NOMO-1 (cell line): ENCODE data around the gene PAX3.

ENCODE experiments used
- DNase-seq, 2 experiments: peaks; one replicate each; lab custom pipeline; 2025; ENCODE audit not compliant: unreplicated experiment in 2 of 2; lab: John Stamatoyannopoulos, UW

Gene PAX3

GRCh38 chr2:222311319-222311977 is 12.7 kb upstream of the PAX3 start:
- DNase-seq: no peak

- no peak for DNase-seq
Observed at GRCh38 chr2:222310747-222311318, 12.0 kb upstream of the PAX3 start.

- DNase-seq: no peak
Observed at GRCh38 chr2:222309766-222310165, 11.0 kb upstream of the PAX3 start.

GRCh38 chr2:222309361-222309760 is 10.6 kb upstream of the PAX3 start:
- no peak for DNase-seq

- DNase-seq: no peak
Observed at GRCh38 chr2:222307978-222308730, 9.4 kb upstream of the PAX3 start.

- DNase-seq: no peak
Observed at GRCh38 chr2:222307143-222307756, 8.5 kb upstream of the PAX3 start.

GRCh38 chr2:222306393-222307142 is 7.8 kb upstream of the PAX3 start:
- no peak for DNase-seq

GRCh38 chr2:222305516-222306392 is 7.0 kb upstream of the PAX3 start:
- DNase-seq: no peak

GRCh38 chr2:222304737-222305515 is 6.1 kb upstream of the PAX3 start:
- no peak for DNase-seq

- DNase-seq: no peak
Observed at GRCh38 chr2:222303828-222304736, 5.3 kb upstream of the PAX3 start.

GRCh38 chr2:222303045-222303827 is 4.4 kb upstream of the PAX3 start:
- DNase-seq: no peak

- DNase-seq: no peak
Observed at GRCh38 chr2:222302178-222303018, 3.6 kb upstream of the PAX3 start.

- DNase-seq: no peak
Observed at GRCh38 chr2:222301796-222302118, 3.0 kb upstream of the PAX3 start.

- DNase-seq: no peak
Observed at GRCh38 chr2:222301053-222301795, 2.4 kb upstream of the PAX3 start.

- DNase-seq: no peak
Observed at GRCh38 chr2:222300726-222301052, 1.9 kb upstream of the PAX3 start.
